EL (cell line): ENCODE data around the gene RFC3.

Source experiments
- DNase-seq: peaks from one replicate; pipeline ENCODE4 v3.0.0-alpha.2; 2016

Gene RFC3

DNA sequence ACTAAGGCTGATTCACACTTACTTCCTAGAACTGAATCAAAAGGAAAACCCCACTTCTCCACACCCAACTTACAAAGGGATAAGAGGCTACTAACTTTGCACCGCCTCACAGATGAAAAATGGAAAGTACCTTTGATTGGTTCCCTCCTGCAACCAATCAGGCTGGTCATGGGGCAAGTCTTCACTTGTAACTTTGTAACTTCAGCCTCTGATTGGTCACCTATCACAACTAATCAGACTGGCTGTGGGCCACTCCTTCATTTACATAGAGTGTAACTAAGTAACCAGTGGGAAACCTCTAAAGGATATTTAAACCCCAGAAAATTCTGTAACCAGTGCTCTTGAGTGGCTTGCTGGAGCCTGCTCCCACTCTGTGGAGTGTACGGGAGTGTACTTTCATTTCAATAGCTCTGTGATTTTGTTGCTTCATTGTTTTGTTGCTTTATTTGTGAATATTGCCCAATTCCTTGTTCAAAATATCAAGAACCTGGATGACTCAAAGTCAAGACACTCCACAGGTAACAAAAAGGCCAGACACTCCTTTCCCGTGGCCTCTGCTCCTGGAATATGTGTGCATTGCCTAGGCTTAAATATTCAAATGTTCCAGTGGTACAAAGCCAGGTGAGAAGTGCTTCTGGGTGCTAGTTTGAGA lies 50.5 kb downstream of the RFC3 start:
- no peak for DNase-seq

DNA sequence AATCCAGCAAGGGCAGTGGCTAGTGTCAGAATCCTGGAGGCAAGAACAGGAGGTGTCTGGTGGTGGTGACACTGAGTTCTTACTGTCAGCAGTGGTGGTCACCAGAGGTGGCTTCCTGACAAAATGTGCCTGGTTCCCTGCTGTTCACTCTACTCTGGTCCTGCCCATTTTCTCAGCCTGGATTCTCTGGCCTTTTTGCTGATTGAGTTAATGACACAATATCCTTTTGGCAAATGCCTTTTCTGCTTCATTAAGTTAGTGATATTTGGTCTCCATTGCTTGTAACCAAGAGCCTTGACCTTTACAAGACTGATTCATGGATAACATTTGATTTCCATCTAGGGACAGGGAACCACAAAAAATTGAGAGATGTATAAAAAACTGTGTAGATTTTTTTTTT lies 51.1 kb downstream of the RFC3 start:
- no peak for DNase-seq

DNA sequence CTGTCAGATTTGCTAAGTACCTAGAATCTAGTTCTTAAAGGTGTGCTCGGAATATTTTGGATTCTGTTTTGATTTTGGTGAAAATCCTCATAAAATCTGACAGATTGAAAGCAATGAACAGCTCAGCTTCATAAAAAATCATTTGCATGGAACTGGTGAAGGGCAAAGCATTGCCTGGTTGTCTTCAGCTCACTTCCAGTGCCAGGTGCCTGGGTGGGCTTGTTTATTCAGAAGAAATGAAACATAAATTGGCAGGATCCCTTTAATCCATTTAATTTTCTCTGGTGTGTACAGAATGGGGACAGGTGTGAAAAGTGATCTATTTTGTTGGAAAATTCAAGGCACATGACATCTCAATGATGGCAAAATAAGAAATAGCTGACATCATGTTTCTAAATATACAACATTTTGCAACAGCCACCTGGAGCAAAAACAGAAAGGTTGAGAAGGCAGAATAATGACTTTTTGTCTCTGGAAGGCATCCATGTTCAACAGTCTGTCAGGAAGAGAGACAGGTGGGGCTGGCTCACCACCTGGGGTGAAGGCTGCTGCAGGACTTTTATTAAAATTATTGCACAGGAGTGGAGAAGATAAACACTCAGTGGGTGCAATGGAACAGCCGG lies 52.2 kb downstream of the RFC3 start:
- no peak for DNase-seq

DNA sequence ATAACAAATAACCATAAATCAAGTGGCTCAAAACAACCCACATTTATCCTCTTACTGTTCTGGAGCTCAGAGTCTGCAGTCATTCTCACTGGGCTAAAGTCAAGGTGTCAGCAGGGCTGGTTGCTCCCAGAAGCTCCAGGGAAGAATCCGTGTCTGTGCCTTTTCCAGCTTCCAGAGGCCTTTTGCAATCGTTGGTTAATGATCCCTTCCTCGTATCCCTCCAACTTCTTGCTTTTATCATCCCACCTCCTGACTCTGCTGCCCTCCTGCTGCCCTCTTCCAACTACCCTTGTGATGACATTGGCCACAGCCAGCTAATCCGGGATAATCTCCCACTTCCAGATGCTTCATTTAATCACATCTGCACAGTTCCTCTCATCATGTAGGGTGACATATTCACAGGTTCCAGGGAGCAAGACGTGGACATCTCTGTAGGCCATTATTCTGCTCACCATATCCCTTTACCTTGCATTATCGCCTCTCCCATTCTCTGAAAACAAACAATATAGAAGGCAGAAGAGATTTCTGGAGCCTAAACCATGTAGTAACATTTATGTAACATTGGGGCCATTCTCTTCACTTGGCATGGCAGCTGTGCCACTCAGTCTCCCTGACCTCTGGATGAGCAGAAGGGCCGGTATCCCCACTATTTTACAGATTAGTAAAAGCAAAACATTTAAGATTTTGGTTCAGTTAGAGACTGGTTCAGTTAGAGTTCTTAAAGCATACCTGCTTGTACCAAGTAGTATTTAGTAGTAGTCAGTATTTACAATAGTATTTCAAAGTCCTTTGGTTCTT lies 53.5 kb downstream of the RFC3 start:
- no peak for DNase-seq

DNA sequence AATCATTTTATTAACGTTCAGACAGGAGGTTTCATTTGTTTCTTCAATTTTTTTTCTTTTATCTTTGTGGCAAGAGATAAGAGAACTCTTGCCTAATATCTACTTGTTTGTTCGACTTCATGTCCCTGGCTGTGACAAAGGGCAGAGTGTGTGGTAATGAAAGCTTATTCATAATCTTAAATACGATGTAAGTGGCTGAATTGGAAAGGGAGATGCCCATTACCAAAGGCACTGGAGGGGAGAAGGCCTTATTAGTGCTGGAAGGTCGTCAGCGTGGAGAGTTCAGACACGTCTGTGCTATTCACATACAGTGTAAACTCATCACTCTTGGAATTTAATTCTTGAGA lies 54.0 kb downstream of the RFC3 start:
- no peak for DNase-seq

DNA sequence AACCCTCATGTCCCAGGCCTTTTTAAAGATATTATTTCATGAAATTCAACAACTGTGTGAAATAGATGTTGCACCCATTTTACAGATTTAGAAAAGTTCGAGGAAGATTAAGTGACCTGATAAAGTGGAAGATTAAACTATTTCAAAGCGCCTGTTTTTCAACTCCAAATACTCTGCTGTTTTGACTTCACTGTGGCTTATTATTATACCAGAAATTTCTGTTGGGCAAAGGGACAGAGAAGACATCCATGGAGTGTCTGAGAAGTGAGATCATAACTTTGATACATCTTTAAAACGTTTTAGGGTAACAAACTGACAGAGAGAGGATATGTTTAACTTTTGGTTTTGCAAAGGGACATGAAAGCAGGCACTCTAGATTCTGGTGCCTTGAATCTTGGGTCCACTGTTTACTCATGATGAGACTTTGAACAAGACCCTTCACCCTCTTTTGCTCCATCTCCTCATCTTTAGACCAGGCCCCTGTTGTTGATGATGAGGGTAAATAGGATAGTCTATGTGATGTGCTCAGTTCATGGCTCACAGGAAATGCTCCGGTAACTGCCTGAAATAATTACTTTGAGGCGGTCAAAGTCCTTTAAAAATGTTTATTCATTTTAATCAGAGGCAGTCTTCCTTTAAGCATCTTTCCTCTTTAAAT lies 55.4 kb downstream of the RFC3 start:
- DNase-seq: no peak

DNA sequence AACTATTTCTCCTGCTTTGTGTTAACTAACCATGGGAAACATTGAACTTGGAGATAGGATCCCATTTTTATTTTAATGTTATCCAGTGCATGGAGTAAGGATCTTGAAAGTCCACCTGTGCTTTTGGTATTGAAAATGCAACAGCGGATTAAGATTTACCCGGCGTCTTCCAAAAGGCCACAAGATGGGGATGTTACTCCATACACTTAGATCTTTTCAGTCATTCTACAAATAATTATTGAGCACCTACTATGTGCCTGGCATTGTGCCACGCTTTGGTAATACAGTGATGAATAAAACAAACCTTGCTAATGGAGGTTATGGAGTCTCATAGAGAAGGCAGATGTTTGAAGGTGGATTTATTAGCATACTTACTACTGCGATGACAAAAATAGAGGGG lies 56.9 kb downstream of the RFC3 start:
- no peak for DNase-seq

DNA sequence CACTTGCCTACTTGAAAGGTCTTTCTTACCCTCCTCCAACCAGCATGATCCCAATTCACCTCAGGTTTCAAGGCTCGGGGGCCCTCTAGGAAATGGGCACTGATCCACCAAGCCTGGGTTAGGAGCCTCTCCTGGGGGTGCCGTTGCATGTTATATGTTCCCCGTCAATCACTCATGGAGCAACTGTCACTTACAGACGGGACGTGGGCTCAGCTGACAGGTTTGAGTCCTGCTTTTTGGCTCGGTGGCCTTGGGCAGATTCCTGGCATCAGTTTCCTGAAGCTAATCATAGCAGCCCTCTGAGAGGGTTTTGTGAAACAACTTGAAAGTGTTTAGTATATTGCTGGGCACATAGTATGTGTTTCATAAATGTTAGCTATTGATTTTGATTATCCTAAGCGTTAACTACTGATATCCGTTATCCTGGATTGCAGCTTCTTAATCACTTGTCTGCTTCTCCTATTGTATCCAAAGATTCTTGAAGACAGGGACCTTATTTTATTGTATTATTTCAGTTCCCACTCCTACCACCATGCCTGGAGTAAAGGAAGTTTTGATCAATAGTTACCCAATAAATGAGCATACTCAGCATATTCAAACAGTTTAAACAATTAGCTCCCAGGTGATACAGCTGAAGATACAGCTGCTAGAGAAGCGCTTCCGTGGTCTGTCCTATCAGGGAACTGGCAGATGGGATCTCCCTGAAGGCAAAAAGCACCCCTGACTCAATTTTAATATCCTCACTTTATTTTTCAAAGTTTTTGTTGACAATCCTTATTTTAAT lies 57.9 kb downstream of the RFC3 start:
- no peak for DNase-seq

DNA sequence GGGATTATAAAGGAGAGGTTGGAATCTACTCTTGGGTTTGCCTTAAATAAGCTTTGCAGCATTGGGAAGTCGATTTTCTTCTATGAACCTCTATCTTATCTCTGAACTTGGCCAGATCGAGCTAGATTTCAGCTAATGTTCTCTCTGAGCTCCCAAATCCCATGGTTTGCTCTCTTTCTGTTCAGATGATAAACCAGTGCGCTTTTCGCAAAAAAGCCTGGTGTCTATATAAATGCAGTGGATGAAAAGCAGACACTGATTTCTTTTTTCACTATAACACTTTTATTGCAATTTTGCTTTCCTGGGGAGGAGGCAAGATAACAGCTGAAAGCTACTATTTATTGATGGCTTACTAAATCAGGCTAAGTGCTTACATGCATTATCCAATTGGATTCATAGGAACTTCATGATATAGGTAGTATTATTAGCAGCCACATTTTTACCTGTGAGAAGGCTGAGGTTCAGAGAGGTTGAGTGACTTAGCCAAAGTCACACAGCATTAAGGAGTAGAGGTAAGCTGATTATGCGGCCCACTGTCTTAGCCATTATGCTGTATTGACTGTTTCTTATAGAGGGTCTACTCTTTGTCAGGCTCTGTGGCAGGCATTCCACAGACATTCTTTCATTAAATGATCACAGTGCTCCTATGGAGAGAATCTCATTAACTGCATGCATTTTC lies 58.9 kb downstream of the RFC3 start:
- DNase-seq: no peak

DNA sequence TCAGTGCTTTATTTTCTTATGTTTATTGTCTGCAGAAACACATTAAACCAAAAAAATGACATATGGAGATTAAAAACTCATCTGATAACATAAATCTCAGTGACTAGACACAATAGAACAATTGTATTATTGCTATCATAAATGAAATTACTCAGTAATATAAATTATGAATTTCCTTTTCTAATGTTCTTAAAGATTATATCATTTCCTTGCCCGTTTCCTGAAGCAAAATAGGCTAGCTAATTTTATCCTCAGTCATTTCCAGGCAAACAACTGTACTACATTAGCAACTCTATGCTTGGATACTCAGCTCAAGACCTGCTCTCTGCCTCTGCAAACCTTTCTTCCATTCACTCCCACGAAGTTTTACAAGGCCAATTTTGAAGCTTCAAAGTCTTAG lies 61.2 kb downstream of the RFC3 start:
- DNase-seq: no peak

DNA sequence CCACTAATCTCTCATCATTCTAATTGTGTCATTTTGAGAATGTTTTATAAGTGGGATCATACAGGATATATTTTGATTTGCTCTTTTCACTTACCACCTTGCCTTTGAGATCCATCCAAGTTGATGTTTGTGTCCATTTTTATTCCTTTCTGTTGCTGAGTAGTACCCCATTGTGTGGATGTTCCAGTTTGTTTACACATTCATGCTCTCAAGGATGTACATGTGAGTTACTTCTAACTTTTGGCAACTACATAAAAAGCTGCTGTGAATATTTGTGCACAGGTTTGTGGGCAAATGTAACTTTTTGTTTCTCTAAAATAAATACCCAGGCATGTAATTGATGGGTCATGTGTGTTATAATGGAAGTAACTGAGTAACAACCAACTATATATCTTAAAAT lies 64.9 kb downstream of the RFC3 start:
- no peak for DNase-seq

DNA sequence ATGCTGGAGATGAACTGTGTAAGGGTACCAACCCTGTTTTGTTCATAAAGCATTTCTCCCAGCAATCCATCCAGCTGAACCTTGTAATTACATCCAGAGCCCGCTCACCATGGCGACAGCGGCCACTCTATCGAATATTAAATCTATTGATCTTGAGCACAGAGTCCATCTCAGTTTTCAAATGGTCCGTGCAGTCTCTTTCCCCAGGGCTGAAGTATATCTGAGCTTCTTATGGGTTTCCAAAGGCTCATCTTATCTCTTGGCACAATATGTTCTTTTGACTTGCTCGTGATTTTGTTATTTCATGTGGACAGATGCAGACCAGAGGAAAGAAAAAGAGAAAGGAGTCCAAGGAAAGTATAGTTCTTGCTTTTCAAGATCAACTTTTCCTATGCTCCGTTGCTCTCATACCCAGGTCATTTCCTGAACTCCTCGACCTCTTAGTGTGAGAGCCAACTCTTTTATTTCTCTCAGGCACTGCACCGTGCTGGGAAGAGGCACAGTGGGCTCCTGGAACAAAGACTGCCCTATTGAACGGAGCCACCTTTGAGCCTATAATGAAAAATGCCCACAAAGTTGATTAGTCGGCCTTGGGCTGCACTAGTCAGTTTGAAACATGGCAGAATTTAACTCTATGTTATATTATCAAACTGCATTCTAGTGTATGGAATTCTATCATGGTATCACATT lies 66.7 kb downstream of the RFC3 start:
- no peak for DNase-seq
